PC-3 (cell line): ENCODE results near the gene PARVA. TPM values are rescaled to one million over a fixed set of nuclear protein-coding genes. Genes with fewer than 3 reads are reported as not detected.

ENCODE experiments used
- ATAC-seq: fragments of 200-7000 bp; cut with Tn5 transposase; 2 replicates; pipeline ENCODE4 v1.9.1; 2020; ENCODE audit warnings: mild to moderate bottlenecking, moderate library complexity
- BruUV-seq: library from RNA; stranded (reverse); fragments of 400-500 nt; replicated peaks from 2 replicates; lab custom pipeline; 2021; lab: Mats Ljungman, UMichigan
- CTCF ChIA-PET: fragments of 300-600 bp; sonication (Branson Sonifier 250); formaldehyde crosslinking; loops from one replicate; lab custom pipeline; 2022; ENCODE audit warnings: antibody characterized with exemption; lab: Charles Lee
- POLR2A ChIA-PET: fragments of 300-600 bp; sonication (Branson Sonifier 250); formaldehyde crosslinking; loops from one replicate; lab custom pipeline; 2022; ENCODE audit warnings: antibody characterized with exemption; ENCODE audit not compliant: unreplicated experiment; lab: Charles Lee
- DNase-seq: peaks from one replicate; pipeline ENCODE4 v3.0.0-alpha.2; 2015
- H2AFZ ChIP-seq: fragments of 300-600 bp; sonication (generic); 2 replicates; pipeline ENCODE4 v1.6.0; 2016; ENCODE audit warnings: antibody characterized with exemption, low read length
- H3F3A ChIP-seq: fragments of 300-600 bp; sonication (generic); one replicate; pipeline ENCODE4 v1.6.0; 2017; ENCODE audit warnings: antibody characterized with exemption, low read length, control low read depth, mild to moderate bottlenecking; ENCODE audit not compliant: unreplicated experiment
- H3K27ac ChIP-seq: fragments of 300-600 bp; sonication (generic); 2 replicates; pipeline ENCODE4 v1.5.1; 2016; ENCODE audit warnings: mild to moderate bottlenecking, low read length
- H3K27me3 ChIP-seq: fragments of 300-600 bp; sonication (generic); 2 replicates; pipeline ENCODE4 v1.6.1; 2016; ENCODE audit warnings: low read length, mixed read lengths
- H3K36me3 ChIP-seq: fragments of 300-600 bp; sonication (generic); 2 replicates; pipeline ENCODE4 v1.6.1; 2016; ENCODE audit warnings: low read depth, mixed run types, low read length, mixed read lengths
- H3K4me1 ChIP-seq: fragments of 300-600 bp; sonication (generic); 2 replicates; pipeline ENCODE4 v1.5.1; 2016; ENCODE audit warnings: low read length; ENCODE audit not compliant: insufficient read depth
- H3K4me2 ChIP-seq: fragments of 300-600 bp; sonication (generic); 2 replicates; pipeline ENCODE4 v1.6.0; 2016; ENCODE audit warnings: low read length
- H3K4me3 ChIP-seq: fragments of 300-600 bp; sonication (generic); 2 replicates; pipeline ENCODE4 v1.5.1; 2016; ENCODE audit warnings: mild to moderate bottlenecking, low read length, mixed read lengths
- H3K79me2 ChIP-seq: fragments of 300-600 bp; sonication (generic); 2 replicates; pipeline ENCODE4 v1.6.1; 2017; ENCODE audit warnings: low read length, mixed read lengths
- H3K9ac ChIP-seq: fragments of 300-600 bp; sonication (generic); 2 replicates; pipeline ENCODE4 v1.6.0; 2016; ENCODE audit warnings: mild to moderate bottlenecking, low read length
- H3K9me2 ChIP-seq: fragments of 300-600 bp; sonication (generic); replicated peaks from 2 replicates; pipeline ENCODE4 v1.6.1; 2016; ENCODE audit warnings: mixed run types, low read length, mixed read lengths
- H3K9me3 ChIP-seq: fragments of 300-600 bp; sonication (generic); 2 replicates; pipeline ENCODE4 v1.6.1; 2016; ENCODE audit warnings: low read length, mixed read lengths
- H4K20me1 ChIP-seq: fragments of 300-600 bp; sonication (generic); 2 replicates; pipeline ENCODE4 v1.6.1; 2016; ENCODE audit warnings: low read length, mixed read lengths
- CTCF ChIP-seq: fragments of 300-600 bp; sonication (generic); conservative IDR thresholded peaks from 2 replicates; pipeline ENCODE4 v1.5.1; 2017; ENCODE audit warnings: antibody characterized with exemption, low read depth, mild to moderate bottlenecking, low read length
- EZH2 ChIP-seq: fragments of 300-600 bp; sonication (generic); IDR thresholded peaks from one replicate; pipeline ENCODE4 v1.6.1; 2017; ENCODE audit warnings: antibody characterized with exemption, mild to moderate bottlenecking, low read length; ENCODE audit not compliant: unreplicated experiment
- EZH2phosphoT487 ChIP-seq: fragments of 300-600 bp; sonication (generic); IDR thresholded peaks from 2 replicates; pipeline ENCODE4 v1.6.1; 2018; ENCODE audit warnings: mild to moderate bottlenecking, antibody characterized with exemption, low read length, borderline replicate concordance
- intact Hi-C: fragments of 100-400 bp; cut with micrococcal nuclease; formaldehyde crosslinking; loops from 2 replicates; pipeline ENCODE4 v1.9.0; 2023
- total RNA-seq: library from RNA; depleted of rRNA; stranded (reverse); fragments of >200 nt; gene quantifications from 2 replicates; pipeline ENCODE4 v1.2.3, GENCODE V29; 2014

Gene PARVA
- total RNA-seq, 1 experiment from 2014 or later: 13.5 TPM

GRCh38 chr11:12451179-12451814 lies 73.9 kb downstream of the PARVA start:
- peaks cover 20% of the 10 kb centered on the region for H3K4me1 ChIP-seq
- no peaks in the 10 kb centered on the region for H3K79me2 ChIP-seq
- ATAC-seq (no peak), DNase-seq (no peak)
- H3K9me2 ChIP-seq: no peaks in the 10 kb centered on the region
- no TSS peak for BruUV-seq
- H3F3A ChIP-seq: no peaks in the 10 kb centered on the region
- H3K4me2 ChIP-seq: no peak overlapping the region
- CTCF ChIA-PET: no interaction called here
- H3K9me3 ChIP-seq: no peaks in the 10 kb centered on the region
- H3K36me3 ChIP-seq: no peaks in the 10 kb centered on the region
- intact Hi-C loops: no loop called here
- no peak overlapping the region for H2AFZ ChIP-seq
- no peaks in the 10 kb centered on the region for H4K20me1 ChIP-seq
- no peak overlapping the region for H3K4me3 ChIP-seq
- H3K9ac ChIP-seq: no peak overlapping the region
- TF ChIP-seq CTCF (no peak), EZH2 (no peak), EZH2phosphoT487 (no peak)
- H3K27me3 ChIP-seq: no peaks in the 10 kb centered on the region
- POLR2A ChIA-PET: no interaction called here
- no peak overlapping the region for H3K27ac ChIP-seq

GRCh38 chr11:12453243-12453642 lies 75.9 kb downstream of the PARVA start:
- Histone ChIP-seq H3K36me3 (no peaks in the 10 kb centered on the region), H3K4me1 (peaks cover 20% of the 10 kb centered on the region), H3K4me2 (no peak overlapping the region), H3K9me3 (no peaks in the 10 kb centered on the region), H3K4me3 (no peak overlapping the region), H3K9me2 (no peaks in the 10 kb centered on the region), H4K20me1 (no peaks in the 10 kb centered on the region), H3K79me2 (no peaks in the 10 kb centered on the region), H3F3A (no peaks in the 10 kb centered on the region), H3K9ac (no peak overlapping the region), H3K27me3 (no peaks in the 10 kb centered on the region), H3K27ac (no peak overlapping the region), H2AFZ (no peak overlapping the region)
- intact Hi-C loops: no loop called here
- POLR2A ChIA-PET: no interaction called here
- ATAC-seq: no peak
- CTCF ChIA-PET: interaction anchor here (0.6 kb wide), 1 partner anchor 610 kb away, joined by 3 read pairs; no protein-coding TSS in a partner anchor
- TF ChIP-seq EZH2 (no peak), CTCF (no peak)
- BruUV-seq: no TSS peak
- DNase-seq: no peak

- H3K79me2 ChIP-seq: no peaks in the 10 kb centered on the region
- BruUV-seq: no TSS peak
- no peak overlapping the region for H3K27ac ChIP-seq
- POLR2A ChIA-PET: interaction anchor here (0.6 kb wide), 1 partner anchor 24 kb away, joined by 3 read pairs; no protein-coding TSS in a partner anchor
- no peaks in the 10 kb centered on the region for H4K20me1 ChIP-seq
- no peak overlapping the region for H2AFZ ChIP-seq
- no peaks in the 10 kb centered on the region for H3K9me2 ChIP-seq
- DNase-seq: peak; percentile 25
- H3K9ac ChIP-seq: no peak overlapping the region
- no peaks in the 10 kb centered on the region for H3K27me3 ChIP-seq
- peaks cover 17% of the 10 kb centered on the region for H3K4me1 ChIP-seq
- intact Hi-C loops: no loop called here
- H3K36me3 ChIP-seq: no peaks in the 10 kb centered on the region
- H3F3A ChIP-seq: no peaks in the 10 kb centered on the region
- TF ChIP-seq EZH2phosphoT487: no peak
- H3K4me3 ChIP-seq: no peak overlapping the region
- peak; percentile 61 for ATAC-seq
- H3K9me3 ChIP-seq: no peaks in the 10 kb centered on the region
- no peak overlapping the region for H3K4me2 ChIP-seq
- CTCF ChIA-PET: no interaction called here
These were observed 77.4 kb downstream of the PARVA start for GRCh38 chr11:12454782-12455181.
